PC-9 (cell line): ENCODE data around the gene PAGE4. TPM values are rescaled to one million over a fixed set of nuclear protein-coding genes. Genes with fewer than 3 reads are reported as not detected.

ENCODE experiments used
- BruUV-seq: library from RNA; stranded (reverse); fragments of 400-500 nt; replicated peaks from 2 replicates; lab custom pipeline; 2021; lab: Mats Ljungman, UMichigan
- CTCF ChIA-PET: fragments of 300-600 bp; sonication (Branson Sonifier 250); formaldehyde crosslinking; loops from one replicate; lab custom pipeline; 2022; ENCODE audit warnings: antibody characterized with exemption; lab: Charles Lee
- POLR2A ChIA-PET: fragments of 300-600 bp; sonication (Branson Sonifier 250); formaldehyde crosslinking; loops from one replicate; lab custom pipeline; 2022; ENCODE audit warnings: antibody characterized with exemption; ENCODE audit not compliant: unreplicated experiment; lab: Charles Lee
- DNase-seq, 2 experiments: peaks; one replicate each; pipeline versions ENCODE4 v3.0.0 to v3.0.0-alpha.2; 2015 to 2022; ENCODE audit warnings: mixed read lengths in 1 of 2
- H2AFZ ChIP-seq: fragments of 200-600 bp; sonication (generic); 2 replicates; pipeline ENCODE4 v1.8.1; 2017; ENCODE audit warnings: antibody characterized with exemption
- H3F3A ChIP-seq: fragments of 200-600 bp; sonication (generic); 2 replicates; pipeline ENCODE4 v1.8.1; 2017; ENCODE audit warnings: antibody characterized with exemption, mild to moderate bottlenecking, low read depth; ENCODE audit not compliant: insufficient read depth
- H3K27ac ChIP-seq: fragments of 200-600 bp; sonication (generic); 2 replicates; pipeline ENCODE4 v1.6.1; 2016; ENCODE audit warnings: mixed run types
- H3K27me3 ChIP-seq: fragments of 200-600 bp; sonication (generic); 2 replicates; pipeline ENCODE4 v1.6.1; 2016; ENCODE audit warnings: low read depth, mixed run types; ENCODE audit not compliant: insufficient read depth
- H3K36me3 ChIP-seq: fragments of 200-600 bp; sonication (generic); 2 replicates; pipeline ENCODE4 v1.6.1; 2016; ENCODE audit warnings: low read depth, mixed run types
- H3K4me1 ChIP-seq: fragments of 200-600 bp; sonication (generic); replicated peaks from 2 replicates; pipeline ENCODE4 v1.6.1; 2016; ENCODE audit warnings: mixed run types; ENCODE audit not compliant: insufficient read depth
- H3K4me2 ChIP-seq: fragments of 200-600 bp; sonication (generic); 2 replicates; pipeline ENCODE4 v1.6.1; 2017; ENCODE audit warnings: mixed run types
- H3K4me3 ChIP-seq: fragments of 200-600 bp; sonication (generic); 2 replicates; pipeline ENCODE4 v1.6.1; 2016; ENCODE audit warnings: mixed run types
- H3K79me2 ChIP-seq: fragments of 200-600 bp; sonication (generic); 2 replicates; pipeline ENCODE4 v1.6.1; 2017; ENCODE audit warnings: low read depth, mixed run types
- H3K9me2 ChIP-seq: fragments of 200-600 bp; sonication (generic); 2 replicates; pipeline ENCODE4 v1.8.1; 2017; ENCODE audit warnings: mild to moderate bottlenecking; ENCODE audit not compliant: insufficient read depth
- H3K9me3 ChIP-seq: fragments of 200-600 bp; sonication (generic); 2 replicates; pipeline ENCODE4 v1.8.1; 2016; ENCODE audit warnings: low read depth; ENCODE audit not compliant: insufficient read depth
- H4K20me1 ChIP-seq: fragments of 200-600 bp; sonication (generic); 2 replicates; pipeline ENCODE4 v1.8.1; 2017; ENCODE audit not compliant: insufficient read depth
- CTCF ChIP-seq: fragments of 200-600 bp; sonication (generic); conservative IDR thresholded peaks from 2 replicates; pipeline ENCODE4 v1.6.1; 2017; ENCODE audit warnings: mixed run types, antibody characterized with exemption, mild to moderate bottlenecking, moderate library complexity
- EZH2 ChIP-seq: fragments of 200-600 bp; sonication (generic); IDR thresholded peaks from 2 replicates; pipeline ENCODE4 v1.8.0; 2017; ENCODE audit warnings: antibody characterized with exemption, low read depth
- intact Hi-C: fragments of 100-400 bp; cut with micrococcal nuclease; formaldehyde crosslinking; loops from one replicate; pipeline ENCODE4 v1.10.0; 2022; ENCODE audit not compliant: unreplicated experiment
- total RNA-seq: library from RNA; stranded (reverse); gene quantifications from 2 replicates; pipeline ENCODE4 v1.2.3, GENCODE V29; 2021

PAGE4 gene
- total RNA-seq, 1 experiment from 2014 or later: not detected

- TF ChIP-seq CTCF: no peak
- no peak for TF ChIP-seq EZH2
- CTCF ChIA-PET: no interaction called here
- BruUV-seq: no TSS peak
Measured at GRCh38 chrX:49812177-49812576, 16.9 kb upstream of the PAGE4 start.

GRCh38 chrX:49816435-49816834 is 12.7 kb upstream of the PAGE4 start:
- no peak overlapping the region for H3K4me3 ChIP-seq
- H3K9me2 ChIP-seq: no peaks in the 10 kb centered on the region
- no TSS peak for BruUV-seq
- H4K20me1 ChIP-seq: no peaks in the 10 kb centered on the region
- POLR2A ChIA-PET: no interaction called here
- no peak for TF ChIP-seq CTCF
- TF ChIP-seq EZH2: no peak
- no peaks in the 10 kb centered on the region for H3K79me2 ChIP-seq
- no peaks in the 10 kb centered on the region for H3K9me3 ChIP-seq
- no peak overlapping the region for H2AFZ ChIP-seq
- H3K27me3 ChIP-seq: no peaks in the 10 kb centered on the region
- intact Hi-C loops: no loop called here
- no peak overlapping the region for H3K4me2 ChIP-seq
- no peaks in the 10 kb centered on the region for H3F3A ChIP-seq
- no peaks in the 10 kb centered on the region for H3K4me1 ChIP-seq
- CTCF ChIA-PET: no interaction called here
- H3K27ac ChIP-seq: no peak overlapping the region
- DNase-seq: no peak
- H3K36me3 ChIP-seq: no peaks in the 10 kb centered on the region

More at GRCh38 chrX:49812177-49812576, 16.9 kb upstream of the PAGE4 start:
- Histone ChIP-seq H3K9me3 (no peaks in the 10 kb centered on the region), H3K27me3 (no peaks in the 10 kb centered on the region), H3K9me2 (no peaks in the 10 kb centered on the region), H3K36me3 (no peaks in the 10 kb centered on the region), H3K4me3 (no peak overlapping the region), H3K79me2 (no peaks in the 10 kb centered on the region), H4K20me1 (no peaks in the 10 kb centered on the region), H3K27ac (no peak overlapping the region), H3K4me1 (no peaks in the 10 kb centered on the region), H3F3A (no peaks in the 10 kb centered on the region), H2AFZ (no peak overlapping the region), H3K4me2 (no peak overlapping the region)
- POLR2A ChIA-PET: no interaction called here
- intact Hi-C loops: no loop called here
- DNase-seq: no peak

GRCh38 chrX:49838374-49838773 is 9.3 kb downstream of the PAGE4 start:
- intact Hi-C loops: no loop called here
- Histone ChIP-seq H3K9me3 (no peaks in the 10 kb centered on the region), H2AFZ (no peak overlapping the region), H3K4me3 (no peak overlapping the region), H3K4me2 (no peak overlapping the region), H3K4me1 (no peaks in the 10 kb centered on the region), H3F3A (no peaks in the 10 kb centered on the region), H3K79me2 (no peaks in the 10 kb centered on the region), H3K36me3 (no peaks in the 10 kb centered on the region), H3K27me3 (no peaks in the 10 kb centered on the region), H4K20me1 (no peaks in the 10 kb centered on the region), H3K27ac (no peak overlapping the region), H3K9me2 (no peaks in the 10 kb centered on the region)
- ChIA-PET POLR2A (interaction anchor here (0.6 kb wide), 1 partner anchor 80 kb away, joined by 3 read pairs; no protein-coding TSS in a partner anchor), CTCF (no interaction called here)
- TF ChIP-seq EZH2: no peak
- peak; percentile 45; the same call in 1 of the 2 replicates for TF ChIP-seq CTCF
- BruUV-seq: no TSS peak
- DNase-seq: peak in 1 of 2 experiments; percentile 6
